ENCODE data around the gene REG1A. TPM values are rescaled to one million over a fixed set of nuclear protein-coding genes. Genes with fewer than 3 reads are reported as not detected.

The REG1A gene, protein sequence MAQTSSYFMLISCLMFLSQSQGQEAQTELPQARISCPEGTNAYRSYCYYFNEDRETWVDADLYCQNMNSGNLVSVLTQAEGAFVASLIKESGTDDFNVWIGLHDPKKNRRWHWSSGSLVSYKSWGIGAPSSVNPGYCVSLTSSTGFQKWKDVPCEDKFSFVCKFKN
- total RNA-seq (2014; rRNA removed; shearing (Covaris generic)) = 0.49 and 0.95 TPM in 2 replicates

DNA sequence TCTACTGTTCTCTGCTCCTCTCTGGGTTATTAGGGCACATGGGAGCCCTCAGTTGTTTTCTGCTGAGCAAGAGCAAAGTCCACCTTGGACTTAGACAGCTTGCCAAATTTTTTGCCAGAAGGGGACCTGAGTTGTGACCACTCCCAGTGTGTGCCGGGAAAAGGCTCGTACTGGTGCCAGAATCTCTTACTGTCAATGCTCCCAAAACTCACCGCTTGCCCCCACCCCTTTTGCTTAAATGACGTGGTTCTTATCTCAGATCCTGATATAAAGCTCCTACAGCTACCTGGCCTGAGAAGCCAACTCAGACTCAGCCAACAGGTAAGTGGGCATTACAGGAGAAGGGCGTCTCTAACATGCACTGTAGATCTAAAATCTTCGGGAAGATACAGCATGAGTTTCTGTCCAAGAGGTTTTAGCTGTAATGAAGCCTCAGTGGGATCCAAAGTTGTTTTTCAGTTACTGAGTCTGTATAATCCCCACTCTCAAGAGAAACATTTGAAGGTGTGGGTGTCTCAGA lies at the start of gene REG1A:
TSS of gene REG1A (plus strand) at position 295 of the 520 bp plus-strand sequence. CDS start 374 bp downstream, outside the sequence.
- no peak for DNase-seq (ENCODE audit: low spot score)

DNA sequence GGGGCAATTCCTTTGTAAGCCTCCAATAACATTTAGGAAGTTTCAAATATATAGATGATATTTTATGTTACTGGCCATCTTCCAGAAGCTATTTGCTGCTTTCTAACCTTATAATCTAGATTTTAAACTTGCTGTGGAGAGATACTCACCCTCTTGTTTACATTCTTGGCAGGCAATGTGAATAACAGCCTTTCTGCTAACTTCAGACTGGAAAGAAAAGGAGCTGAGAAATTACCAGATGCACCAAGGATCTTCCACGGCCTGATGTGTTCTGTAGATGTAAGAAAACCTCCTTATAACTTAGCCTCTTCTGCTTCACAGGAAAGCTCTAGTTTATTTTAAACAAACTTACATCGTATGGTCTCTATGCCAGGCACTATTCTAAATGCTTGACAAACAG lies 49.2 kb upstream of the REG1A start:
- DNase-seq (ENCODE audit: low spot score) = no peak

GRCh38 chr2:79082987-79083386 lies 37.3 kb upstream of the REG1A start:
- no peak for DNase-seq (ENCODE audit: low spot score)

DNA sequence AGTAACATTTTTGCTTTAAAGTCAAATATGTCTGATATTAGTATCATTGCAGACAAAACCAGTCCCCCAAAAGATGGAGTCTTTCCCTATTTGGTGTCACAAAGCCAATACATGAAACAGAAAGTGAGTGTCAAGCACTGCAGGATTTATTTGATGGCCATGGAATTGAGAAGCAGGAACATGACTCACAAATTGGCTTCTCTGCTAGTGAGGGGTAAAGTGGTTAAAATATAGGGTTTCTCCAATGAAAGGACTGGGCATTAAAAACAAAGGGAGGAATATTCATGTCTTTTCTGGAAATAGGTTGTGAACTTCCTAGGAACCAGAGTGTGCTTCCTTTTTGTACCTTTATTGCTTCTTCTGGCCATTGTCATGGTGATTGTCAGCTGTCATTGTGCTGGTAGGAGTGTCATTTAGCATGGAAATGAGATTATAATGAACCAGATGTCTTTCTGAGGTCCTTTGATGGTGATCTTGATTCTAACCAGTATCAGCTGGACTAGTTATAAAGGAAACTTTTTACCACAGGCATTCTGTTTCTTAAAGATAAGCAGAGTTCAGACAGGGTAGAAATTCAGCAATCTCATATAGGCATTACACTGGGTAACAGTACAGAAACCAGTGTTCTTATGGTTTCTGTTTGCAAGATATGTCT lies 36.6 kb upstream of the REG1A start:
- DNase-seq (ENCODE audit: low spot score) = no peak

DNA sequence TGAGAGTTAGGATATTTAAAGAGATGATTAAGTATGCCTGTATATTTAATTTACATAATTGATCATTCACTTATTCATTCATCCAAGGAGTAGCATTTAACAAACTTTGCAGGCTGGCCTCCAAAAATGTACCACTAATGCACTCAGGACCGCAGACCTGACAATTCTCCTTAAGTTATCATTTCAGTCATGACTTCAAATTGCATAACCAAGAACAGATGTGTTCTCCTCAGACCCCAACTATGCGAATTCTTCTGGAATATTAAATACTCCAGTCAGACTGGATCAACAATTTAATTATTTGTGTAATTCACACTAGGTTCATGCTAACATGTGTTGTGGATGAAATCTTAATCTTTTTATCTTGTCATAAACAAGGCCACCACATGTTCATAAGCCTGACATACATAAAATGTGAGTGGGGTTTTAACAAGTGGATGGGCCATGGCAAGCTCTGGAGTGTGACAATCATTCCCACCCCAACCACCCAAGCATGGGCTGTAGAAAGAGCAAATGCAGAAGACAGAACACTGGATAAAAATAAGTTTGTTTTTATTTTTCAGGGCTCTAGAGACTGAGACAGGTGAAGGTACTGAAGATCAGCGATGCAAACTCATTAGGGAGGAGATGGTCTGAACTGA lies 35.7 kb upstream of the REG1A start:
- DNase-seq (ENCODE audit: low spot score) = no peak

DNA sequence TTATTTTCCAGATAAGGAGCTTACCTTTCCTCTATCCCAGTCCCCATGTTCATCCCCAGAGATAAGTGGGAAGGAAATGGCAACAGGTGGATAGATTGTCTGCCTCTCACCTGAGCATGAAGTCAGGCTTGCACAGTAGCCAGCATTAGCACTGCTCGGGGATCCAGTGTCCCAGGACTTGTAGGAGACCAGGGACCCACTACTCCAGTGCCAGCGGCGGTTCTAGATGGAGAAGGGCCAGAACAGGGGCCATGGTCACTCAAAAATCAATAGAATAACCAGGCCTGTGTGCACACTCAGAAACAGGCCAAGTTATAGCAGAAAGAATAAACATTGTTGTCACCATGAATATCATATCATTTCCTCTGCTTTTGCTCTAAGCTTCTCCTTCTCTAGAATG lies 34.9 kb upstream of the REG1A start:
- no peak for DNase-seq (ENCODE audit: low spot score)

- DNase-seq (ENCODE audit: low spot score) = no peak
These were observed 34.0 kb upstream of the REG1A start for GRCh38 chr2:79086255-79086654.

GRCh38 chr2:79087785-79088364 lies 32.4 kb upstream of the REG1A start, which contains the start of gene REG1B:
Gene REG1B, minus strand, starts transcription at chr2:79087993. Its CDS starts 381 bp downstream, at chr2:79087612.
- no peak for DNase-seq (ENCODE audit: low spot score)

DNA sequence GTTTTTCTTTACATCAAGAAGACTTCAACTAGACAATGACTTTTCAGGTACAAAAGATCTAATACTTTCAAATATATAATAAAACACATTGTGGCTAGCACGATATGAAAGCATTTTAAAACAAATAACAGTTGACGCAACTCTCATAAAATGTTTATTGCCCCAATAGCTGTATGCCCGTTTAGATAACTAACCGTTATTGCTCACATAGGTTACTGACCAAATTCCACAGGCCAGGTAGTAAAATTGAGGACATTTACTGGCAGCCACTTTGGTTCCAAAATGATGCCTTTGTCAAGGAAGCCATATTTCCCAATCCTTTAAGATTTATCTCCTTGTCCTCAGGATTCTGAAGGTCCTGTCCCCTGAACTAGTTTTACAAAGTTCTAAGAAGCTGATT lies 29.6 kb upstream of the REG1A start:
- no peak for DNase-seq (ENCODE audit: low spot score)

DNA sequence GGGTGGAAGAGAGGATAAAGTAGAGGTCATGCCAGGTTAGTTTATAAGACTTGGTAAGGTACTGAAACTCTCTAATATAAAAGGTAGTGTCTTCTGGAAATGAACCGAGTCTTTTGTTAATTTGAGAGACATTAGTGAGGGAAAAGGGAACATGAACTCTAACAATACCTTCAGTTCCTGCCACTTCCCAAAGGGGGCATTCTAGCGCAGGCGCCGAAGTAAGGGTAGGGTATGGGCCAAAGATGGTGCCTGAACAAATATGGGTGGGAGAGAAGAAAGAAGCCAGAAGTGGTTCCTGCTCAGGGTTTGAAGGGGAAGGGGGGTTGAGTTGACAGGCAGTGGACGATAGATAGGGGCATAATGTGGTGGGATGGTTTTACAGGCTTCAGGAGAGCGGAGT lies 22.4 kb upstream of the REG1A start:
- no peak for DNase-seq (ENCODE audit: low spot score)

- no peak for DNase-seq (ENCODE audit: low spot score)
These were observed 21.1 kb upstream of the REG1A start for GRCh38 chr2:79099140-79099686.

DNA sequence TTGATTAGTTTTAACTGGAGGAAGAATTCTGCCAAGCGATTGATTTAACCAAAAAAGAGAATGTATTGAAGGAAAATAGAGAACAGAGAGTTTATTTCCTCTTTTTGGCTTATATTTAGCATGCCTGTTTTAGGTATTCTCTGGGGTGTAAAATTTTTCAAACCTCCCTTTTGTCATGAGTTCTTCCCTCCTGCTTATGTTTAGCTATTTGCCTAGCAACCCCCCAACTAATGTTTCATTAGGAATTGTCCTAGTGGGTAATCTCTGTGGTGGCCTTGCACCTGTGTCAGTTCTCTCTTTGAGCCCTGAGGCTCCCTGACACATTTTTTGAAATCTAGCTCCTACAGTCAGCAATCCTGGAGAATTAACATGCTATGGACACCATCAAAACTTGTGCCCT lies 20.0 kb upstream of the REG1A start:
- DNase-seq (ENCODE audit: low spot score) = no peak

GRCh38 chr2:79101024-79101423 lies 19.3 kb upstream of the REG1A start:
- no peak for DNase-seq (ENCODE audit: low spot score)

DNA sequence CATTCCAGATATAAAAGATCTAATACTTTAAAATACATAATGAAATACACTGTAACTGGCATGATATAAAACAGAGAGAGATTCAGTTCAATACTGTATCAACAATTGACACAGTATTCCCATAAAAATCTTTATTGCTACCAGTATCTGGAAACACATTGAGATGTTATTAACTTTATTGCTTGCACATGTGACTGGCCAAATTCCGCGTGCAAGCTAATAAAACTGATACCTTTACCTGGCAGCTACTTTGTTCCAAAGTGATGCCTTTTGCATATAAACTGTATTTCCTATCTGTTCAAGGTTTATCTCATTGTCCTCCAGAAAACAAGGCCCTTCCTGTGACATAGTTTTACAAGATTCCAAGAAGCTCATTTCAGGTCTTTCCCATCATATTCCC lies 17.1 kb upstream of the REG1A start:
- DNase-seq (ENCODE audit: low spot score) = no peak

DNA sequence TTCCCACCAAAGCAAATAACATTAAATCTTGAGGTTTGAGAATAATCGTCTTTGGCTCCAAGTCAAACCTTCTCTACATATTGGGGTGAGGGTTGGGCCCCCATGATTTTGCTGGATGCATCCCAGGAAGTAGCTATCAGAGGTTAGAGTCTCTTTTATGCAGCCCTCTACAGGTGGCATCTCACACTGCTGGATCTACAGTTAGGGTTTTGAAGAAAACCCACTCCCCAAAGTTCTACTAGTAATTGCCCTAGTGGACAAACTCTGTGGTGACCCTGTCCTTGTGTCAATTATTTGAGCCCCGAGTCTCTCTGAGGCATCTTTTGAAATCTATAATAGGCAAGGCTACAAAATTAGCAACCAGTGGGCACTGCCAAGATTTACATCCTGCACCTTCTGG lies 15.0 kb upstream of the REG1A start:
- no peak for DNase-seq (ENCODE audit: low spot score)

DNA sequence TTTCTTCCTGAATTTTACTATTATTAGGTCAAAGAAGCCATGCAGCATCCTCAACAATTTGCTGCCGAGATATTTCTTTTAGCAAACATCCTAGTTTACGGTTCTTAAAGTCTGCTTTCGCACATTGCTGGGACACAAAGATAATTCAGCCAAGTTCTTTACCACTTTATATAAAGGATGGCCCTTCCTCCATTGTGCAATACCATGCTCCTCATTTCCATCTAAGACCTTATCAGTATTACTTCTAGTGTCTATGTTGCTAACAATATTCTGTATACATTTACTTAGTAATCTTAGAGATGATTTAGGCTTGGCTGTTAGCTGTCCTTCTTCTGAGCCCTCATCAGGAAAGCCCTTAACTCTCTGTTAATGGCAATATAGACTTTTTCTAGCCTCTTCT lies 8.0 kb upstream of the REG1A start:
- DNase-seq (ENCODE audit: low spot score) = no peak

DNA sequence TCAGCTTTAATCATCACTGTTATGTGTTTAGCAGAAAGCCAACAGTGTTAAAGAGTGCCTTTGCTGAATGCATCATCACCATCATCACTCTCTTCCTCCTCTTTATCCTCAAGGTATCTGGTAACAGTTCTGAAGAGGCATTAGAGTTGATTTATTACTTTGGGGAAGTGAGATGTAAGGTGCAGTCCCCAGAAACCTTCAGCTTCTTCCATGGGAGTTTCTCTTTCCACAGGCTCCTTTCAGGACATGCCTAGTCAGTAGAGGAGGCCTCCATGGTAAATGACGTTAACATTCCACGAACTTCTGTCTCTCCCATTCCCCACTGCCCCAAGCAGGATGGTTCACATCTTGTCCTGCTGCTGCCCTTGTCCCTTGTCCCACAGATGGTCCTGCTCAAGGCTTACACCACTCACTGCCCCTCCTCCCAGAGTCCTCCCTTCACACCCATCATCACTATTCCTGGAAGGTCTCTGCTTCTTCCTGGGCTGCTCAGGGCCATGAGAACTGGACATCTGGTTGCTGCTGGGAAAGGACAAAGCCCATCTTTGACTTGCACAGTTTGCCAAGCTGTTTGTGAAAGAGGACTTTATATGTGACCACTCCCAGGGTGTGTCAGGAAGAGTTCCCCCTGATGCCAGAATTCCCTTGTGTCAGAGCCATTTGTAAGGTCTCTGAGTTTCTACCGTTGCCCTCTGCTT lies 5.3 kb upstream of the REG1A start:
- no peak for DNase-seq (ENCODE audit: low spot score)

DNA sequence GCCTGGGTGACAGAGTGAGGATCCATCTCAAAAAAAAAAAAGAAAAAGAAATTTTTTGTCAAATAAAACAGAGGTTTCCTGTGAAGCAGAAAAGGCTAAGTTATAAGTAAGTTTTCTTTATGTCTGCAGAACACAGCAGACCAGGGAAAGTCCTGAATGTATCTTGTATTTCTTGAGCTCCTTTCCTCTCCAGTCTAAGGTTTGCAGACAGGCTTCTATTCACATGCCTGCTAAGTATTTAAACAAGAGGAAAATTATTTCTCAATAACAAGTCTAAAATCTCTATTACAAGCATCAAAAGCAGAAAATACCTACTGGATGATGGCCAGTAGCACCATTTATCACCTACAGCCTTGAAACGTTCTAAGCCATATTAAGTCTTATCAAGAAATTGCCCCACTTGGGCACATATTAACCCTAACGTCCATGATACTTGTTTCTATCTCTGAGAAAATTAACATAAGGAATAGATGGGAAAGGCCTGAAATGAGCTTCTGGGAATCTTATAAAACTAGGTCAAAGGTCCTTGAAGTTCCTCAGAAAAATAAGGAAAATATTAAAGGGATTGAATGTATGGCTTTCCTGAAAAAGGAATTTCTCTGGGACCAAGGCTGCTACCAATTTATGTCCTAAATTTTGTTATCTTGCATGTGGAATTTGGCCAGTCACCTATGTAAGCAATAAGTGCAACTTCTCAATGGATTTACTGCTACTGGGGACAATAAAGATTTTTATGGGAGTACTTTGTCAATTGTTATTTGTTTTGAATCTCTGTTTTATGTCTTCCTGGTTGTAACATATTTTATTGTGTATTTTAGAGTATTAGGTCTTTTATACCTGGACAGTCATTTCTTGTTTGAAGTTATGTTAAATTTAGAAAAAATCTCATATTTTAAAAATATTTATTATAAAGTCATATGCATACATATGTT lies 3.0 kb upstream of the REG1A start:
- no peak for DNase-seq (ENCODE audit: low spot score)

- DNase-seq (ENCODE audit: low spot score) = no peak
These were observed 2.4 kb downstream of the REG1A start for GRCh38 chr2:79122676-79123075.

- DNase-seq (ENCODE audit: low spot score) = no peak
These were observed 4.8 kb downstream of the REG1A start for GRCh38 chr2:79124907-79125720.
